ENCODE measurements around the gene CROCC.

CROCC gene

DNA sequence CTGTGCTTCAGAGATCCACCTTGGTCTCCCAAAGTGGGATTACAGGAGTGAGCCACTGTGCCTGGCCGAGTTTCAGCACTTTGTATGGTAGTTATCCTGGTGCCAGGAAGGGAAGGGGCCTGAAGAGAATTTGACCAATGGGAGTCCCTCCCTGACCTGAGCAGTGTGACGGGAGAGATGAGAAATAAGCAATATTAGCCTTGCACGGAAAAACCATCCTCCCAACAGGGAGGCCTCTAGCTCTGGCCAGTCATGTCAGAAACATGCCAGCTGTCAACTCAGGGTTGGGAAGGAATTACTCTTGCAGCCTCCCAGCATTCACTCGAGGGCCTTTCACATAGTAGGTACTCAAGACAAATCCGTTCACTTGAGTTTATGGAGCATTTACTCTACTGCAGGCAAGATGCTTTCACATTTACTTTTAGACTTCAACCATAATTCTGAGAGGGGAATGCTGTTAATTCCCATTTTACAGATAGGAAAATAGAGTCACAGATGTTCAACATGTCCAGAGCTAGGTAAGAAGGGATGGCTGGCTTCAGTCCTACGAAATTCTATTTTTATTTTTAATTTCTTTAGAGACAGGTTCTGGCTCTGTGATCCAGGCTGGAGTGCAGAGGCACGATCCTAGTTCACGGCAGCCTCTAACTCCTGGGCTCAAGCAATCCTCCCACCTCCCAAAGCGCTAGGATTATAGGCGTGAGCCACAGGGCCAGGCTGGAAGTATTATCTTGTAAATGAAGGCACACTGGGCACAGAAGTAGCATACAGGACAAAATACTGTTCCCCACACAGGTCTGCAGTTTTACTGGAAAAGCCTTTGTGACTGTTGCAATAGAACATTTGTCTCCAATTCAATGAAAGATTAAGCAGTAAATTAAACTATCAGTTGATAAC lies 93.2 kb downstream of the CROCC start:
- no peak overlapping the region for H3K4me2 ChIP-seq (ENCODE audit: low read depth, low read length)
- no peak overlapping the region for H2AFZ ChIP-seq (ENCODE audit: low read length)
- no peaks in the 10 kb centered on the region for H3K9me3 ChIP-seq (replicated peaks; ENCODE audit: insufficient read depth, low read length)
- no peaks in the 10 kb centered on the region for H3K27me3 ChIP-seq (replicated peaks; ENCODE audit: insufficient read depth, low read length)
- no peaks in the 10 kb centered on the region for H3K9me2 ChIP-seq (replicated peaks; ENCODE audit: insufficient read depth, low read length)
- no peaks in the 10 kb centered on the region for H3K36me3 ChIP-seq (replicated peaks; ENCODE audit: insufficient read depth, low read length)
- peaks cover 53% of the 10 kb centered on the region for H3K4me1 ChIP-seq (ENCODE audit: low read length)
- H4K20me1 ChIP-seq (ENCODE audit: insufficient read depth, low read length), result no peaks in the 10 kb centered on the region
- H3K79me2 ChIP-seq (ENCODE audit: low read length), result no peaks in the 10 kb centered on the region
- peaks cover 26% of the 10 kb centered on the region for H3F3A ChIP-seq (ENCODE audit: insufficient read depth, low read length)
- H3K9ac ChIP-seq (ENCODE audit: low read length), result no peak overlapping the region
- no peak for DNase-seq
- H3K4me3 ChIP-seq (ENCODE audit: low read length), result no peak overlapping the region
- no peak overlapping the region for H3K27ac ChIP-seq (ENCODE audit: low read length)
- TF ChIP-seq EZH2phosphoT487 (IDR thresholded peaks at IDR 0.05; ENCODE audit: low read length), result no peak
- TF ChIP-seq, protein P1, sequence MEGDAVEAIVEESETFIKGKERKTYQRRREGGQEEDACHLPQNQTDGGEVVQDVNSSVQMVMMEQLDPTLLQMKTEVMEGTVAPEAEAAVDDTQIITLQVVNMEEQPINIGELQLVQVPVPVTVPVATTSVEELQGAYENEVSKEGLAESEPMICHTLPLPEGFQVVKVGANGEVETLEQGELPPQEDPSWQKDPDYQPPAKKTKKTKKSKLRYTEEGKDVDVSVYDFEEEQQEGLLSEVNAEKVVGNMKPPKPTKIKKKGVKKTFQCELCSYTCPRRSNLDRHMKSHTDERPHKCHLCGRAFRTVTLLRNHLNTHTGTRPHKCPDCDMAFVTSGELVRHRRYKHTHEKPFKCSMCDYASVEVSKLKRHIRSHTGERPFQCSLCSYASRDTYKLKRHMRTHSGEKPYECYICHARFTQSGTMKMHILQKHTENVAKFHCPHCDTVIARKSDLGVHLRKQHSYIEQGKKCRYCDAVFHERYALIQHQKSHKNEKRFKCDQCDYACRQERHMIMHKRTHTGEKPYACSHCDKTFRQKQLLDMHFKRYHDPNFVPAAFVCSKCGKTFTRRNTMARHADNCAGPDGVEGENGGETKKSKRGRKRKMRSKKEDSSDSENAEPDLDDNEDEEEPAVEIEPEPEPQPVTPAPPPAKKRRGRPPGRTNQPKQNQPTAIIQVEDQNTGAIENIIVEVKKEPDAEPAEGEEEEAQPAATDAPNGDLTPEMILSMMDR (IDR thresholded peaks at IDR 0.05; ENCODE audit: low read length), result no peak
- TF ChIP-seq EZH2 (optimal IDR thresholded peaks at IDR 0.05; ENCODE audit: low read depth, low read length), result no peak

DNA sequence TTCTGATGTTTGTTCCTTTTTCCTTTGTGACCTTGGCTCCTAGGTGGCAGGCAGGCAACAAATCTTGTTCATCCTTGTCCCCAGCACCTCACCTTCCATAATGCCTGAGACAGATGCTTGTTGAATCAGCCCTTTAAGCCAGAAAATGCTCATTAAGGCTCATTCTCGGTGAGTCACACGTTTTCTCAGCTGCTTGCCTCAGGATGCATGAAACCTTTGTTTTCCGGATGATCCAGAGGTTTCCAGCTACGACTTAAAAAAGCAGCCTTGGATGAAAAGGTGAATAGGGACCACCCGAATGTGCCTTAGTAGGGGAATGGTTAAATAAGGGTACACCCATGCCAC lies 94.6 kb downstream of the CROCC start:
- Histone ChIP-seq H3K4me2 (ENCODE audit: low read depth, low read length) (no peak overlapping the region), H3K79me2 (ENCODE audit: low read length) (no peaks in the 10 kb centered on the region), H3F3A (ENCODE audit: insufficient read depth, low read length) (peaks cover 37% of the 10 kb centered on the region), H3K27ac (ENCODE audit: low read length) (no peak overlapping the region), H2AFZ (ENCODE audit: low read length) (no peak overlapping the region), H3K27me3 (replicated peaks; ENCODE audit: insufficient read depth, low read length) (no peaks in the 10 kb centered on the region), H3K36me3 (replicated peaks; ENCODE audit: insufficient read depth, low read length) (peaks cover 11% of the 10 kb centered on the region), H3K9me2 (replicated peaks; ENCODE audit: insufficient read depth, low read length) (no peaks in the 10 kb centered on the region), H3K9me3 (replicated peaks; ENCODE audit: insufficient read depth, low read length) (no peaks in the 10 kb centered on the region), H4K20me1 (ENCODE audit: insufficient read depth, low read length) (no peaks in the 10 kb centered on the region), H3K4me3 (ENCODE audit: low read length) (no peak overlapping the region), H3K4me1 (ENCODE audit: low read length) (peaks cover 54% of the 10 kb centered on the region), H3K9ac (ENCODE audit: low read length) (no peak overlapping the region)
- DNase-seq, result no peak
- TF ChIP-seq, protein P1 (IDR thresholded peaks at IDR 0.05; ENCODE audit: low read length), result no peak
- no peak for TF ChIP-seq EZH2 (optimal IDR thresholded peaks at IDR 0.05; ENCODE audit: low read depth, low read length)
- TF ChIP-seq EZH2phosphoT487 (IDR thresholded peaks at IDR 0.05; ENCODE audit: low read length), result no peak

DNA sequence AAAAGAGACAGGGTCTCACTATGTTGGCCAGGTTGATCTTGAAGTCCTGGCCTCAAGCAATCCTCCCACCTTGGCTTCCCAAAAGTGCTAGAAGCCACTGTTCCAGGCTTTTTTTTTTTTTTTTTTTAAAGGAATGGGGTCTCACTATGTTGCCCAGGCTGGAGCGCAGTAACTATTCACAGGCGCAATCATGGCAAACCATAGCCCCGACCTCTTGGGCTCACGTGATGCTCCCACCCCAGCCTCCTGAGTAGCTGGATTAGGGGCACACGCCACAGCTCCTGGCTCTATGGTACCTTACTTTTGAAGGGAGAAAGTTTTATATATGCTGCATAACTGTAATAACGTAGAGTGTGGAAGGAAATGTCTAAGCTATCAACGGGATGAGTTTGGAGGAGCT lies 95.7 kb downstream of the CROCC start:
- Histone ChIP-seq H3K9ac (ENCODE audit: low read length) (no peak overlapping the region), H3F3A (ENCODE audit: insufficient read depth, low read length) (peaks cover 37% of the 10 kb centered on the region), H3K4me2 (ENCODE audit: low read depth, low read length) (no peak overlapping the region), H3K9me2 (replicated peaks; ENCODE audit: insufficient read depth, low read length) (no peaks in the 10 kb centered on the region), H3K9me3 (replicated peaks; ENCODE audit: insufficient read depth, low read length) (no peaks in the 10 kb centered on the region), H3K36me3 (replicated peaks; ENCODE audit: insufficient read depth, low read length) (peaks cover 13% of the 10 kb centered on the region), H3K27me3 (replicated peaks; ENCODE audit: insufficient read depth, low read length) (no peaks in the 10 kb centered on the region), H2AFZ (ENCODE audit: low read length) (no peak overlapping the region), H3K4me3 (ENCODE audit: low read length) (no peak overlapping the region), H3K27ac (ENCODE audit: low read length) (no peak overlapping the region), H3K4me1 (ENCODE audit: low read length) (peaks cover 49% of the 10 kb centered on the region), H3K79me2 (ENCODE audit: low read length) (no peaks in the 10 kb centered on the region), H4K20me1 (ENCODE audit: insufficient read depth, low read length) (no peaks in the 10 kb centered on the region)
- no peak for DNase-seq
- TF ChIP-seq EZH2 (optimal IDR thresholded peaks at IDR 0.05; ENCODE audit: low read depth, low read length), result no peak
- TF ChIP-seq, protein P1 (IDR thresholded peaks at IDR 0.05; ENCODE audit: low read length), result no peak
- TF ChIP-seq EZH2phosphoT487 (IDR thresholded peaks at IDR 0.05; ENCODE audit: low read length), result no peak

Data from MM.1S (cell line).